ENCODE measurements around the gene SDCCAG8.

SDCCAG8 gene

DNA sequence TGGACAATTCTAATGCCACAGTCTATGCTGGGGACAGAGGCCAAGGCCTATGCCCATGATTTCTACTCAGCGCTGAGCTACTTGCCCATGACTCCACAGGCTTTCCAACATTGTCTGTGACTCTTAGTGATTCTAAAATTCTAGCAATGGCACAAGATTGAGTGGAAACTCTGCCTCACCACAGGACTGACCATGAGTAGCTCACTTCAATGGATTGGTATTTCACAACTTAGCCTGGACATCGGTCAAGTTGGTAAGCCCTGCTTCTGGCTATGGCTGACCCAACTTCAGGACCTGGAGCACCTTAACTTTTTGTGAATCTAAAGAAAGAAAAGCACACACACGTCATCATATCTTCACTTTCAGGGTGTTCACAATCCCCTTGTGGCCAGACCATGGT lies 255.1 kb downstream of the SDCCAG8 start:
- no peak for DNase-seq

DNA sequence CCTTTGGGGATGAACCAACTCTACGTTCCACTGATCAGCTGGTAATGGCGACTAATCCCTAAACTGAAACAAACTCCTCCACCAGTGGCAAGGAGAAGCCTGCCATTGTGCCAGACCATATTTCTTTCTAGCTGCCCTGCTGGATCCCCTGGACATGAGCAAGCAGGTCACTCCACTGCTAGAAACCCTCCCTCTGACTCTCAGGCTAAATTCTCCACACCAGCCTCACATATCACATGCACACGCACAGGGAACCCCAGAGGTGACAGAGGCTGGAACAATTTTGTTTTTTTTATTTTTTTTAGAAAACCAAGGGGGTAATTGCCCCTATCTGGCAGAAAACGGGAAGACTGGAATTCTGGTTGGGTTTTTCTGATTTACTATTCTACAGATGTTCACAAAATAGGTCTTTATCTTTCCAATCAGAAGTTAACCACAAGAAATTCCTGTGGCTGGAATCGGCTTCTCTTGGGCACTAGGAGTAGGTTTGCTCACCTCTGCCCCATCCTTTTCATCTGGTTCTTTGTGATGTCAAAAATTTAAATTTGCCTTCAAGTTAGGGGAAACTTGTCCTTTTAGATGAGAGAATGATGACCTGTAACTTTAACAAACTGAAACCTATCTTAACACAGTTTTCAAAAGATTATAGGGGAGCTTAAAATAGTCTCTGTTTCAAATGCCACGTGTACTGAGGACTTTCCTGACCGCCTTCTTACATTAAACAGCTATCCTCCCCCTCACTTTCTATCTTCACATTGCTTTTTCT lies 258.1 kb downstream of the SDCCAG8 start:
- no peak for DNase-seq

DNA sequence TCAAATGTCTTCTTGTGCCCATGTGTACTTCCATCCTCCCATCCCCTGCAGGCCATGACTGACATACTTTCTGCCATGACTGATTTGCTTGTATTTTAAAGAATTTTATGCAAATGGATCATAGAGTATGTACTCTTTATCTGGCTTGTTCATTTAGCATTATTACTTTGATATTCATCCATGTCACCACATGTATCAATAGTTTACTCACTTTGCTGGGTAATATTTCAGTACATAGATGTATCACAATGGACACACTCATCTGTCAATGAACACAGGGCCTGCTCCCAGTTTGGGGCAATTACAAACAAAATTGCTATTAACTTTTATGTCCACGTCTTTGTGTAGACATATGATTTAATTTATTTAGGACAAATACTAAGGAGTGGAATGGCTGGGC lies 259.1 kb downstream of the SDCCAG8 start:
- no peak for DNase-seq

DNA sequence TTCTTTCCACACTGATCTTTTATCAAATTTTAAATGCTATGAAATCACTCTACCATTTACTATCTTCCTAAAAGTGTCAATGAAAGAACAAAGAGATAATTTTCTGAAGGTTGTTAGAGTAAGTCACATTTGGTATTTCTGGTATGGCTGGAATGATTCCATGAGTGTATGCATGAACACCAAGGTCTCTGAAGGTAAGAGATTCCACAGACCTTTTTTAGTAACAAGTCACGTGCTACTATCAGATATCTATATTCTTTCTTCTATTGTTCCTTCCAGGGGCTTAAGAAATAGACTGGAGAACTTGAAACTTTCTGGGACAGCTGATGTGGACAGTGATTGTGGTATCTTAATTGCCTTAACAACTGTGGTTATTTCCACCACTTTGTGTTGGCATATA lies 265.0 kb downstream of the SDCCAG8 start:
- no peak for DNase-seq

DNA sequence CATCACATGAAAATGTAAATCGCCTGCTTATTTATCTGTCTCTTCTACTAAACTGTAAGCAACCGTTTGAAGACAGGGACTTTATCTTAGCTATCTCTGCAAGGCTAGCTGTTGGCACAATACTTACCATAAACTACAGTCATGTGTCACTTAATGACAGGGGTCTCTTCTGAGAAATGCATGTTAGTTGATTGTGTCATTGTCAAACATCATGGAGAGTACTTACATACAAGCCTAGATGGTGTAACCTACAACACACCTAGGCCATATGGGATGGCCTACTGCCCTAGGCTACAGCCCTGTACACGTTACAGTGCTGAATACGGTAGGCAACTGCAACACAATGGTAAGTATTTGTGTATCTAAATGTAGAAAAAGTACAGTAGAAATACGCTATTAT lies 267.9 kb downstream of the SDCCAG8 start:
- no peak for DNase-seq

DNA sequence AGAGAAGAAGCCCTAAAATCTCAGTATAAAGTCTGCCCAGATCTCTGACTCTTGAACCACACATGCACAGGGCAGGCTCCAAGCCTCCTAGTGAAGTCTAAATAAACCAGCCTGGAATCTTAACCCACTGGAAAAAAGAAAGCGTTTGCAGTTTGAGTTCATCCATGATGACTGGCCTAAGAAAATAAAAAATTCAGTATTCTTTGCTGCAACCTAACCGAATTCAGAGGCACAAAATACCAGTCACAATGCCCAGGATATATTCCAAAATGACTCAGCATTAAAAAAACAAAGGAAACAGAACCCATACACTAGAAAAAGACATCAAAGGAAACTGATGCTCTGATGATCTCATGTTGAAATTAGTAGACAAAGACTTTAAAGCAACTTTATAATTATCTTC lies 269.2 kb downstream of the SDCCAG8 start:
- DNase-seq = no peak

DNA sequence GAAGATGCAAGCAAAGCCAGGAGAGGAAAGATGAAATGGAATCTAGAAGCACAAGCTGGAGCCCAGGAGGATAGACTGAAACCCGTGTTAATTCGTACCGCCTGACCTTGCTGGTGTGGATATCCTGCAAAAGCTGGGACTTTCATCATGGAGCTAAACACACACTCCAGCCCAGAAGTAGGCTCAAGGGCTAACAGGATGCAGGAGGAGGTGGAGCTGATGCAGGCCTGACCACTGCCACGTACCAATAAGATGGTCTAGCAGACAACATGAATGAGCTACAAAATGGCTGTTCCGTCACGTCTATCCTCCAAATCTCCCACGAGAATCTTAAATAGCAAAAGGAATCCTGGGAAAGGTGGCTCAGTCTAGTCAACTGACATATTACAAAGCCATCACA lies 270.3 kb downstream of the SDCCAG8 start:
- no peak for DNase-seq

DNA sequence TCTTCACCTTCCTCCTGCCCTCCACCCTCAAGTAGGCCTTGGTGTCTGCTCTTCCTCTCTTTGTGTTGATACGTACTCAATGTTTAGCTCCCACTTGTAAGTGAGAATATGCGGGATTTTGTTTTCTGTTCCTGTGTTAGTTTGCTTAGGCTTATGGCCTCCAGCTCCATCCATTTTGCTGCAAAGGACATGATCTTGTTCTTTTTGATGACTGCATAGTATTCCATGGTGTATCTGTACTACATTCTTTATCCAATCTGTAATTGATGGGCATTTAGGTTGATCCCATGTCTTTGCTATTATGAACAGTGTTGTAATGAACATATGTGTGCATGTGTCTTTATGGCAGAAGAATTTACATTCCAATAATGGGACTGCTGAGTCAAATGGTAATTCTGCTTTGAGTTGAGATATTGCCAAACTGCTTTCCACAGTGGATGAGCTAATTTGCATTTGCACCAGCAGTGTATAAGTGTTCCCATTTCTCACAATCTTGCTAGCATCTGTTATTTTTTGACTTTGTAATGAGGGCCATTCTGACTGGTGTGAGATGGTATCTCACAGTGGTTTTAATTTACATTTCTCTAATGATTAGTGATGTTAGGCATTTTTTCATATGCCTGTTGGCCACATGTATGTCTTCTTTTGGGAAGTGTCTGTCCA lies 272.7 kb downstream of the SDCCAG8 start:
- no peak for DNase-seq

DNA sequence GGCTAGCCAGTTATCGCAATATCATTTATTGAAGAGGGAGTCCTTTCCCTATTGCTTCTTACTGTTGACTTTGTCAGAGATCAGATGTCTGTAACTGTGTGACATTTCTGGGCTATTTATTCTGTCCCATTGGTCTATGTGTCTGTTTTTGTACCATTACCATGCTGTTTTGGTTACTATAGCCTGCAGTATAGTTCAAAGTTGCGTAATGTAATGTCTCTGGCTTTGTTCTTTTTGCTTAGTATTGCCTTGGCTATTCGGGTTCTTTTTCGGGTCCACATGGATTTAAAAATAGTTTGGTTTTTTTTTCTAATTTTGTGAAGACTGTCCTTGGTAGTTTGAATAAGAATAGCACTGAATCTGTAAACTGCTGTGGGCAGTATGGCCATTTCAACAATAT lies 273.7 kb downstream of the SDCCAG8 start:
- no peak for DNase-seq

DNA sequence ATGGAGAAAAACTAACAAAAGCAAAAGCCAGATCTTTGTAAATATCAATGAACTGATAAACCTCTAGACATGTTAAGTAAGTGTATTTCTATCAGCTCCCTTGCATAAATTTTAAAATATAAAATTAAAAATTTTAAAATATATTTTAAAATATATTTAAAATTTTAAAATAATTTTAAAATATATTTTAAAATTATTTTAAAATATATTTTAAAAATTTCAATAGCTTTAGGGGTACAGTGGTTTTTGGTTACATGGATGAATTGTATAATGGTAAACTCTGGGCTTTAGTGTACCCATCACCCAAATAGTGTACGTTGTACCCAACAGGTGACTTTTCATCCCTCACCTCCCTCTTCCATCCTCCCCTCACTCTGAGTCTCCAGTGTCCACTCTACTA lies 279.2 kb downstream of the SDCCAG8 start:
- no peak for DNase-seq

DNA sequence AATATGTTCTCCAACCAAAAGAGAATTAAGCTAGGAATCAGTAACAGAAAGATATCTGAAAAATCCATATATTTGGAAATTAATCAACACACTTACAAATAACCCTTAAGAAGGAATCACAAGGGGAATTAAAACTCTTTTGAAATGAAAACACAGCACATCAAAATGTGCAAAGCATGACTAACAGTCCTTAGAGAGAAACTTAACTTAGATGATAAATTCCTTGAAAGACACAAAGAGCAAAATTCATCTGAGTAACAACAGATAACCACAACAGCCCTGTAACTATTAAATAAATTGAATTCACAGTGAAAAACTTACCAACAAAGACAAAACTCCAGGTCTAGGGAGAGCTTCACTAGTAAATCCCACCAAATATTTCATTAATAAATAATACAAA lies 283.8 kb downstream of the SDCCAG8 start:
- DNase-seq = no peak

DNA sequence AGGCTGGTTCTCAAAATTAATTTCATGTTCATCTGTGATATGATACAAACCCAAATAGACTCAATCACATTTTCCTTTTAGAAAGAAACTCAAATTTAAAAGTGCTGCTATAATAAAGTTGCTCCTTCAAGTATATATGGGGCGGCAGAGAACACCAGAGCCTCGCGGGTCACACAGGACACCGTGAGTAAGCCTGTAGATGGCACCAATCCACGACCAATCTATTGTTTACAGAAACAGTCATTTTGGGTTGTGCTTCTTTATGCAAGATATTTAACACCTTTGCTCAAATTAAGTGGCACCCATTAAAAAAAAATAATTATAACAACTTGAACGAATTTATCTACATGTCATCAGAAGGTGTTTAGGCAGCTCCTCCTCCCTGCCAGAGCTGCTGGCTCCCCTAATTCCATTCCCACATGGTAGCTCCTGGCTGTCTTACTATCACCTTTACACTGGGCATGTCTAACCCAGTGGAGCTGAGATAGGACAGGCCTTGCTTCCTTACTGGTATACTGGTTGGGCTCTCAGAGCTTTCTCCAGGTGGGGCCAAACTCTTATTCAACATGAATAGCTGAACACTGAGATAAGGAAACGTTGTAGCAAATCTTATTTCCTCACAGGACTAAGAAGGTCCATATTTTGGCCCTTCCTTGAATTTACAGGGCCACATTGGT lies 287.0 kb downstream of the SDCCAG8 start:
- no peak for DNase-seq

DNA sequence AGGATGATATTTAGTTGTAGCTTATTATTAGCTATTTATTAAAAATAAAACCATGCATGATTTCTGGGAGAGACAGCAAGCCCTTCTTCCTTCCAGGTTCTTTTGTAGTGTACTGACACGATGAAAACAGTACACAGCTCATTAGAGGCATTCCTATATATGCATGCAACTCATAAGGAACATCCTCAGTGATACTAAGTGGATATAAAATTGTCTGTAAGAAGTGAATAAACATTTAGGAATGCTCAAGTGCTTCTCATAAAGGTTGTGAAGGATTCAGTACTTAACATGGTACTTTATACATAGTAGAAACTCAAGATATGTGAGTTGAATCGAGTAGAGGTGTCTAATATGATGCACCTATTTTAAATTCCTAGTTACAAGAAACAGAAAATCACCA lies 287.7 kb downstream of the SDCCAG8 start:
- DNase-seq = no peak

DNA sequence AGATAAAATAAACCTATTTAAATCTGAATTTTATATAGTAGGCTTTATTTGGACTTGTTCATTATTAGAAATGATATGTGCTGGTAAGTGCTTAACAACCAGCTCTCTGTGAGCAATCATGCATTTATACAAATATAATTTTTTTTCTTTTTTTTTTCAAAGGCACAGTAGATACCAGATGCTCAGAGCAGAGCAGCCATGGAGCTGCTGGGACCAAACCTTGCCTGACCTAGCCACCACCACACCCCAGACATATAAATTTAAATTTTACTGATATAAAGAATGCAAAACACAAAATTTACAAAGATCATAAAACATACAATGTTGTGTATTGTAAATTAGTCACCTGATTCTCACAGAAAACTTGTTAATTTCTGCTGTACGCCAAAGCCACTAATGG lies 290.6 kb downstream of the SDCCAG8 start:
- no peak for DNase-seq

DNA sequence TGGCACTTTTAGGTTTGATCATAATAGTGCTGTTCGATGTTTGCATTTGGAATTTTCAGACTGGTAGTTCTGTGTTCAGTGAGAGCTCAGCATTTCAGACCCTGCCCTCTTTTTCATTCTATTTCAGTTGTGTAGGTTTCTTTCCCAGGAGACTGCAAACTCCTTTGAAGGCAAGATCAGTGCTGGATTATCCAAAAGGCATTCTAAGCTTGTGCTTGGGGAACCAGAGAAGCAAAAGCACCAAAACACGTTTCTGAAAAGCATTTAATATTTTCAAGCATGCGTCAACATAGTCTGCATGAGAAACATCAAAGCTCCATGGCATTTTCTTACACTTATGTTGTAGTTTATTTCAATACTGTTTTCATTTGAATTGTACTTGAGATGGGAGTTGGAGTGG lies 292.1 kb downstream of the SDCCAG8 start:
- DNase-seq = no peak

DNA sequence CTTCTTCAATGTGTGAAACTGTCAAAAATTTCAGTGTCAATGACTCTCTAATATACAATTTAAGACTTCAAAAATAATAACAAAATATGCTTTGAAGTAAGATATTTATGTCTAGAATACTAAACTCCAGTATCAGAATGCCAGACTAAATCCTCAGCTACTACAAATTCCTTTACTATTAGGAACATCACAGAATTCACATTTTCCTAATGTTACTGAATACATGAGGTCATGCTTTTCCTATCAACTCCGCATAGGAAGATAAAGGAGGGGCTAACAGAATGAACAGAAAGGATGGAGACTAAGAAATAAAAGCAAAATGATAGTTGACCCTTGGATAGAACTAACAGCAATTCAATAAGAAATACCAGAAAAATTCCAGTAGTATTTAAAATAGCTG lies 292.7 kb downstream of the SDCCAG8 start:
- DNase-seq = no peak

DNA sequence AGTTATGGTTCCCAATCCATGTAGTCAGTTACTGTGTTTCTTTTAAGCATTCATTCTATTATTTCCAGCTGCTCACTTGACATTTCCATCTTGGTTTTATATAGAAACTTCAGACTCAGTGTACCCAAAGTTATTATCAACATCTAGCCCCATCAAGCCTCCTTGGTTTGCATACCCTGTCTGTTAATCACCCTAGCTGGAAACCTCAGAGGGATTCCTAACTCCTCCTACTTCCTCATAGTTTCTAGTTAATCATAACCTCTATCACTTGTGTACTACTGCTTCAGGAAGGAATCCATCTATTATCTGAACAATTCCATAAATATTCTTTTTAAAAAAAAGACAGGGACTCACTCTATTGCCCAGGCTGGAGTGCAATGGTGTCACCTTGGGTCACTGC lies 293.3 kb downstream of the SDCCAG8 start:
- DNase-seq = no peak
